CMK (cell line): ENCODE measurements around the gene NTM.

Source experiments
- DNase-seq: peaks from one replicate; pipeline ENCODE4 v3.0.0-alpha.2; 2010; ENCODE audit warnings: low read depth

The NTM gene

DNA sequence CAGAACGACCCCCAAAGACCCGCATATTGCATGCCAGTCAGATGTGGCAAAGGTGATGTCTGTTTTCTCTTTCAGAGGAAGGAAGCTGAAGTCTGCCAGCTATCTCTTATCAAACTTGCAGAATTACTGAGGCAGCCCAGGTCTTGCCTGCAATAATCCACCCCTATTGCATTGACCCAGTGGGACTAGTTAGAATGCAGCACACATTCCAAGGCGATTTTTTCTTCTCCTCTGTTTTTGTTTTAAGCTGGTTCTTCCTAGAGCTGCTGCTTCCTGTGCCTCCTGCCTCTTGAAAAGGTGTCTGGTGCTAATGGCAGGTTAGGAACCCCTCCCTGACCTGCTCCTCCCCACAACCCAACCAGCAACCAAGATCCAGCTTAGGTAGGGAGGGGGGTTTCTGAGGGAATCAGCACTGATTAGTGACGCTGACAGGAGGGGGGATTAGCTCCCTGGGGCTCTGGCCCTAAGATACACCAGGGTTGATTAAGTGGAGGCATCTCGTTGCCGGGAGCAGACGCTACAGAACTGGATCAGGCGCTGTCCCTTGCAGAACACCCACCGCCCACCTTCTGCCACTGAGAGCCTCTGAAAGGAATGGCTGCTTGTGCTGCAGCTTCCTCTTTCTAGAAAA lies 2.8 kb downstream of the NTM start:
- DNase-seq: no peak

GRCh38 chr11:131373756-131374155 lies 3.3 kb downstream of the NTM start:
- no peak for DNase-seq

DNA sequence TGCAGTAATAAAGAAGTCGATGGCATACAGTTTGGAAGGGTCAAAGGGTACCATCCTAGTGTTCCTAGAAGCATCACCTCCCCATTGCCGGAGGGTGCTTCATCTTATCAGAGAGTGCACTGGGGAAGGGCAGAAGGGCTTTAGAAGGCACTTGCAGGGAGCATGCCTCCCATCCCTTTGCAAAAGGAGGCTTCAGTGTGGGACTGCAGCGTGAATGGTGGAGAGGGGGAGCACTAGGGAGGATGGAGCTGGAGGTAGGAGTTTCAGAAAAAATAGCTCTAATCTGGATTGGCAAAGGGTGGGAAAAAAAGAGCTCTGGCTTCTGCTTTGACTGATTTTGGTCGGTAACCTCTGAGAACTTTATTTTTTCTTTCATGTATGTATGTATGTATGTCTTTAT lies 5.0 kb downstream of the NTM start:
- DNase-seq: no peak

DNA sequence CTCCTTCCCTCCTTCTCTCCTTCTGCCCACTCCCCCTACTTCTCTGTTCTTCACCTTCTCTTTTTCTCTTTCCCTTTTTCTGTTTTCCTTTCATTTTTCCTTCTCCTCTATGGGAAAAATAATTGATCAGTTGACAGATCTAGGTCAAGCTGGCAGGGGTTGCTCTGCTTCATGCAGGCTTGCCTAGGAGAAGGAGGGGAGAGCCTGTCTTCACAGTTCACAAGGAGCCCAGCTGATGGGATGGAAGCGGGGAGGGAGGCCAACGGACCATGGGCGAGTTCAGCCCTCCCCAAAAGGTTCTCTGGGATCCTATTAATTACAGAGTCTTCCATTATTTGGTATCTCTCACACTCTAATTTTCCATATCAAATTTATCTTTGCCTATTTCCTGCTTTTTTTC lies 5.5 kb downstream of the NTM start:
- no peak for DNase-seq

- DNase-seq: no peak
Observed at GRCh38 chr11:131378931-131379330, 8.5 kb downstream of the NTM start.

DNA sequence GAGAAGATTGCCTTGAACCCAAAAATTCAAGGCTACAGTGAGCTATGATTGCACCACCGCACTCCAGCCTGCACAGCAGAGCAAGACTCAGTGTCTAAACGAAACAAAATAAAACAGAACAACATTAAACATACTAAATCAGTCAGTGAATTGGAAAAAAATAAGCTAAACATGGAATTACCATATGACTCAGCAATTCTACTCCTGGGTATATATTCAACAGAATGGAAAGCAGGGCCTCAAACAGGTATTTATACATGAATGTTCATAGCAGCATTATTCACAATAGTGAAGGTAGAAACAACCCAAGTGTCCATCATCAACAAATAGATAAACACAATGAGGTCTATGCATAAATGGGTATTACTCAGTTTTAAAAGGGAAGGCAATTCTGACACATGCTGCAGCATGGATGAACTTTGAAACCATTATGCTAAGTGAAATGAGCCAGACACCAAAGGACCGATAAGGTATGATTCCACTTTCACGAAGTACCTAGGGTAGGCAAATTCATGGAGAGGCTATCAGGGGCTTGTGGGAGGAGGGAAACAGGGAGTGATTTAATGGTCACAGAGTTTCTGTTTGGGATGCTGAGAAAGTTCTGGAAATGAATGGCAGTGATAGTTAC lies 15.5 kb downstream of the NTM start:
- DNase-seq: no peak

DNA sequence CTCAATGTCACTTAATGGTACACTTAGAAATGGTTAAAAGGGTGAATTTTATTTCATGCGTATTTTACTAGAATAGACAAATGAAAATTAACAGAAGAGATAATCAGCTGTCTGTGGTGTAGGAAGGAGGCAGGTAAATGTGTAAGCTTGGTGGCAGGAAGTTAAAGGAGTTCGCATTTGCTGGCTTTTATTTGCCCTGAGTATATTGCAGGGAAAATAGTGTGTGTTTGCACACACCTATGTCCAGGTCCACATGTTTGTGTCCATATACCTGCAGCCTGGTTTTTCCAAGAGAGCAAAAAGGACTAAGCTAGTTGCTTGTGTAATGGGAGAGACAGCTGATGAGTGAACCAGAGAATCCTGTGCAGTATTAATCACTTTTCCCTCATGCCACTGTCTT lies 16.0 kb downstream of the NTM start:
- DNase-seq: no peak

DNA sequence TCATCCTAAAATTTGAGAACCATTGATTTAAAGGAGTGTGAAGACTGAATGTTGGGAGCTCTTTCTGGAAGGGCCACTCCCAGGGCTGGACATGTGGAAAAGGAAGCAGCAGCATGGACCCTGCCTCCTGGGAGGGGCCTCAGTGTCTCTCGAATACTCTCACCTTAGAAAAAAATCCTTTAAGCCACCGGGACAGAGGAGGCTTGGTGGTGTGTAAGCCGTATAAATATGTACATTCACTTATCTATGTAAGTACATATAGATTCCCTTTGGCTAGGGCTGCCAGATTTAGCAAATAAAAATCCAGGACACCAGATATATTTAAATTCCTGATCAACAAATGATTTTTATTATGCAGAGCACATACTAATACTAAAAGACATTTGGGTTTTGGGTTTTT lies 17.6 kb downstream of the NTM start:
- DNase-seq: no peak

- DNase-seq: no peak
Observed at GRCh38 chr11:131389582-131389981, 19.2 kb downstream of the NTM start.

- DNase-seq: no peak
Observed at GRCh38 chr11:131391176-131391575, 20.8 kb downstream of the NTM start.

DNA sequence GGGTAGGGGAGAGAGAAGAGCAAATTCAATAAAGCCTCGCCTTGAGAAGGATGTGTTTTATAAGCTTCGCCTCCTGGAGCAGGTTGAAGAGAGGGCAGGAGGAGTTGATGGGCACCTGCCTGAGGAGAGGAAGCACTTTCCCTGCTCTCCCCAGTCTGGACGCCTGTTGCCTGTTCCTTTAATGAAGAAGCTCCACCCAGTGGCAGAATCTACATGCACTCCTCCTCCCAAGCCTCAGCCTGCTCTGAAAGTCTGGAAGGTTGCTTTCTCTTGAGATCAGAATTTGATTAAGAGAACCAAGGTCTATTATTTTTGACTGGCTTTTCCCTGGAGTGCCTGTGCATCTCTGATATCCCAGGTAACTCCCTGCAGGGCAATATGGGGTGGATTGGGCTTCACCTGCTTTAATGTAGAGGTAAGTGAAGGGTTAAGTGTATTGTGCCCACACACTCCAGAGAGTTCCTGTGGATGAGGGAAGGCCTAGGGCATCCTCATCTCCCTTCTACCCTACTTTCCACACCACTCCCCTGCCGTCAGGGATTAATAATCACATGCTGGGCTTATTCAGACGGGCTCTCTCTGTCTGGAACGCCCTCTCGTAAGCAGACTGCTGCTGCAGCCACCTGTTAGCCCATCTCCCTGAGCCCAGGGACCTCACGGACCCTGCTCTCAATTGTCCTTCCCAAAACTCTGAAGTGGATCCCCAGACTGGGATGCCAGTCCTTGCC lies 22.3 kb downstream of the NTM start:
- no peak for DNase-seq

- DNase-seq: no peak
Observed at GRCh38 chr11:131393691-131394090, 23.3 kb downstream of the NTM start.

GRCh38 chr11:131397675-131398074 lies 27.3 kb downstream of the NTM start:
- no peak for DNase-seq

DNA sequence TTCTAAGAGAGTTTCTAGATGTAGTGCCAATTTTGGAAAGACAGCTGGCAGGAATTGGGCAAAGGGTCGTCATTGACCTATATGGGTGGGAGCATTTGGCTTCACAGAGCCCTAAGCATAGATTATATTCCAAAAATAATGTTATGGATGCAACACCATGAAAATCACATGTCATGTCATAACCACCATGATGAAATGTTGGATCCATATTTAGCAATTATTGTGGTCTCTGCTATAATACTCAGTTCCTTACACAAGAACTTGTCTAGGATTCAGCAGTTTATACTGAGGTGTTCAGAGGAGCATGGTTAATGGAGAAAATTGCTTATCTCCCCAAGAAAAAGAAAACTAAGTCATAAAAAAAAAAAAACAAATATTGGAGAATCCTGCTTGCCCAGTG lies 31.6 kb downstream of the NTM start:
- DNase-seq: no peak

GRCh38 chr11:131404010-131404409 lies 33.6 kb downstream of the NTM start:
- DNase-seq: no peak

- no peak for DNase-seq
Observed at GRCh38 chr11:131408025-131408640, 37.7 kb downstream of the NTM start.

DNA sequence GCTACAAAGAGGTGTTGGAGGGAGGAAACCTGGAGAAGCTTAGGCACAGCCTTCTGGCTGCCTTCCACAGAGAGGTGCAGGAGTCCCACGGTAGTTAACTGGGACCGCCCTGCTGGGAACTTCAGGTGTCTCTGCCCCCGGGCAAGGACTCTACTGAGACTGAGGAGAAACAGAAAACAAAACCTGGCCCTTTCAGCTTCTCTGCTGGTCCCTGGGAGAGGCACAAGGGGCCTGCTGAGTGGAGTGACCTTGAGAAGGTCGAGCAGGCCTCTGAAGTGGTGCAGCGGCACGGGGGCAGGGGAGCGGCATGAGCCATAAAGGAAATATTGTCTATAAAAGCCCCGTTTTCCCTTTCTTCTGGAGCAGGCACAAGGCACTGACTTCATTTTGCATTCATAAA lies 38.9 kb downstream of the NTM start:
- DNase-seq: no peak

DNA sequence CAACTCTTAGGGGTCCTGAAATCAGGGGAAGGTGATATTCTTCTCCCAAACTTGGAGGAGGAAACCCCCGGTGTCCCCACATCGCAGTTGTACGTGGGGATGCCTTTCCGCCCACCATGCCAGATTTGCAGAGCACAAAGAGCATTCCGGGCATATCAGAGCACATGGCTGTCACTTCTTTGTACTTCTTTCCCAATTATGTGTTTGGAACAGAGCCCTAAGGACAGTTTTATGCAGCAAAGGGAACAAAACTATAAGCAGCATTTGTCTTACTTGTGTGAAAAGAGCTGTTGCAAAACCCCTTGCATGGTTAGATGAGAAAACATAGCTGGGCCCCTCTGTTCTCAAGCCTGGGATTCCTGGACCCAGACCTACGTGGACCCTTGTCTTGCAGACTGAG lies 41.2 kb downstream of the NTM start:
- no peak for DNase-seq

DNA sequence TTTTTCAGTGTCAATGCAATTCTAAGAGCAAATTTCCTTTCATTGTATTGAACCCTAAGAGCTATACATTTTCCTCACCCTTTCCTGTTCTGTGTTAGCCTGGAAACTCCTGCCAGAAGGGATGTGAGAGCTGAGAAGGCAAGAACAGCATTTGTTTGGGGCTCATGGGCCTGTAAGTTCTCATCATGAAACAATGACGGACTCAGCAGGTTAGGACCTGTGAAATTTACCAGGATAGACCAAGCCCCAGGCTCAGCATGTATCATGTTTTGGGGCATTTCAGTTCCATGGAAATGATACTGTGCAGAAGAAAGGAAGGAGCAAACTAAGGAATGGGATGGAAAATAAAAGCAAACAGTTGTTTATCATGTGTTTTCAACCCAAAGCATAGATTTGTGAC lies 41.6 kb downstream of the NTM start:
- no peak for DNase-seq

- no peak for DNase-seq
Observed at GRCh38 chr11:131413217-131413616, 42.8 kb downstream of the NTM start.

GRCh38 chr11:131418189-131418588 lies 47.8 kb downstream of the NTM start:
- no peak for DNase-seq

- no peak for DNase-seq
Observed at GRCh38 chr11:131421066-131421855, 50.8 kb downstream of the NTM start.
